Kidney (tissue), 14 donors: ENCODE measurements around the gene TCF7L2. TPM values are rescaled to one million over a fixed set of nuclear protein-coding genes. Genes with fewer than 3 reads are reported as not detected.

Source experiments
- DNase-seq, 5 donors: peaks; one replicate each; pipeline ENCODE4 v3.0.0-alpha.2; 2013 to 2020
- FAIRE-seq: peaks from 2 replicates; lab custom pipeline; 2012; peaks lifted over from hg19 to GRCh38; lab: Jason Lieb, UNC
- H3K27ac ChIP-seq, 2 donors: one replicate each; pipeline ENCODE4 v1.7.0; 2013; ENCODE audit warnings: low read depth in 2 of 2, low read length in 2 of 2, inconsistent platforms in 1 of 2
- H3K27me3 ChIP-seq: one replicate; pipeline ENCODE4 v1.7.1; 2013; ENCODE audit warnings: low read length, inconsistent platforms; ENCODE audit not compliant: control insufficient read depth, insufficient read depth
- H3K36me3 ChIP-seq, 3 donors: one replicate each; pipeline versions ENCODE4 v1.7.0 to v1.7.1; 2013; ENCODE audit warnings: low read length in 3 of 3, control low read depth in 1 of 3, inconsistent platforms in 1 of 3; ENCODE audit not compliant: insufficient read depth in 3 of 3, control insufficient read depth in 2 of 3
- H3K4me1 ChIP-seq, 3 donors: one replicate each; pipeline versions ENCODE4 v1.7.0 to v1.7.1; 2013; ENCODE audit warnings: low read length in 3 of 3, inconsistent platforms in 1 of 3, low read depth in 1 of 3; ENCODE audit not compliant: control insufficient read depth in 2 of 3, insufficient read depth in 2 of 3
- H3K4me3 ChIP-seq, 3 donors: one replicate each; pipeline versions ENCODE4 v1.7.0 to v1.8.1; 2013; ENCODE audit warnings: low read length in 3 of 3, control low read depth in 1 of 3, inconsistent platforms in 1 of 3
- H3K9ac ChIP-seq, 3 donors: one replicate each; pipeline versions ENCODE4 v1.7.0 to v1.7.1; 2013; ENCODE audit warnings: low read length in 3 of 3, control low read depth in 1 of 3, inconsistent platforms in 1 of 3
- H3K9me3 ChIP-seq, 3 donors: one replicate each; pipeline versions ENCODE4 v1.7.0 to v1.7.1; 2013; ENCODE audit warnings: low read length in 3 of 3, control low read depth in 1 of 3, inconsistent platforms in 1 of 3; ENCODE audit not compliant: control insufficient read depth in 2 of 3, insufficient read depth in 1 of 3
- CTCF ChIP-seq: IDR thresholded peaks from 3 replicates; pipeline ENCODE4 v1.5.1; 2012; ENCODE audit warnings: mild to moderate bottlenecking, moderate library complexity, borderline replicate concordance; ENCODE audit not compliant: insufficient read depth; ENCODE audit errors: extremely low read depth
- intact Hi-C: fragments of 100-400 bp; cut with DNase I; formaldehyde crosslinking; loops from one replicate; pipeline ENCODE4 v1.11.1; 2022
- polyA plus RNA-seq: library from polyadenylated mRNA; stranded (reverse); fragments of 350-450 nt; fragmentation: Illumina TruSeq; extraction: RNeasy Lipid Tissue Mini Kit (QIAGEN cat#74804); gene quantifications from one replicate; pipeline ENCODE4 v1.2.3, GENCODE V29; 2014; ENCODE audit warnings: low read depth, low replicate concordance; ENCODE audit not compliant: insufficient read depth
- total RNA-seq: library from RNA; stranded (reverse); fragmentation: NEBNext Ultra II Directional; extraction: Animal tissue kit (Norgen Biotek cat#: 25700); gene quantifications from one replicate; pipeline ENCODE4 v1.2.1, GENCODE V29; 2021
- donor health status: control.
- donor health status: control.
- donor health status: control.
- donor health status: control.
- donor health status: control.
- donor health status: DM: yes; HTN: yes; CAD: no.
- donor health status: Normal renal cell carcinoma (clear cell type).

Gene TCF7L2
- total and polyA plus RNA-seq, 2 donors from 2014 or later: 6.5 to 32.4 TPM

GRCh38 chr10:113052076-113052830 lies 102.2 kb downstream of the TCF7L2 start:
- DNase-seq (no peak), FAIRE-seq (no peak)
- H3K27me3 ChIP-seq: no peaks in the 10 kb centered on the region
- TF ChIP-seq CTCF: no peak
- H3K36me3 ChIP-seq: no peaks in the 10 kb centered on the region
- H3K27ac ChIP-seq: no peak overlapping the region
- intact Hi-C loops: no loop called here
- H3K4me1 ChIP-seq: peaks cover 0 to 15% (median 11%) of the 10 kb centered on the region in 3 donors
- no peak overlapping the region for H3K9ac ChIP-seq
- H3K9me3 ChIP-seq: no peaks in the 10 kb centered on the region
- H3K4me3 ChIP-seq: no peak overlapping the region

- no peak for TF ChIP-seq CTCF
- no peaks in the 10 kb centered on the region for H3K27me3 ChIP-seq
- H3K9me3 ChIP-seq: no peaks in the 10 kb centered on the region
- H3K4me3 ChIP-seq: no peak overlapping the region
- H3K27ac ChIP-seq: no peak overlapping the region
- FAIRE-seq (no peak), DNase-seq (no peak)
- H3K4me1 ChIP-seq: peaks cover 5 to 14% (median 8%) of the 10 kb centered on the region in 3 donors
- H3K9ac ChIP-seq: no peak overlapping the region
- no peaks in the 10 kb centered on the region for H3K36me3 ChIP-seq
- intact Hi-C loops: no loop called here
Measured at GRCh38 chr10:113053091-113053490, 103.0 kb downstream of the TCF7L2 start.

GRCh38 chr10:113053881-113054280 lies 103.8 kb downstream of the TCF7L2 start:
- H3K9me3 ChIP-seq: no peaks in the 10 kb centered on the region
- peaks cover 5 to 16% (median 9%) of the 10 kb centered on the region in 3 donors for H3K4me1 ChIP-seq
- intact Hi-C loops: no loop called here
- TF ChIP-seq CTCF: no peak
- no peak overlapping the region for H3K4me3 ChIP-seq
- H3K36me3 ChIP-seq: no peaks in the 10 kb centered on the region
- H3K27ac ChIP-seq: no peak overlapping the region
- no peaks in the 10 kb centered on the region for H3K27me3 ChIP-seq
- H3K9ac ChIP-seq: no peak overlapping the region
- no peak for FAIRE-seq
- DNase-seq: no peak
